GM12878 (cell line): Measurements from ENCODE around the gene EIF3A. TPM values are rescaled to one million over a fixed set of nuclear protein-coding genes. Genes with fewer than 3 reads are reported as not detected.
A peak's percentile ranks its signal among the peaks of the same experiment; 100 is the strongest.

Experiments used
- ATAC-seq: fragments of 200-7000 bp; cut with Tn5 transposase; 3 replicates; pipeline ENCODE4 v1.9.1; 2020; ENCODE audit warnings: mild to moderate bottlenecking, moderate library complexity
- BruUV-seq: library from RNA; stranded (reverse); fragments of 400-500 nt; replicated peaks from 2 replicates; lab custom pipeline; 2021; lab: Mats Ljungman, UMichigan
- CTCF ChIA-PET: fragments of 300-600 bp; sonication (Branson Sonifier 250); formaldehyde crosslinking; extraction: SDS; loops from one replicate; lab custom pipeline; 2021; ENCODE audit warnings: inconsistent platforms; lab: Yijun Ruan, JAX
- POLR2A ChIA-PET: fragments of 350-600 bp; formaldehyde crosslinking; extraction: SDS; loops from one replicate; lab custom pipeline; 2021; ENCODE audit warnings: inconsistent platforms; lab: Charles Lee
- RAD21 ChIA-PET: fragments of 300-600 bp; sonication (Branson Sonifier 250); formaldehyde crosslinking; loops from one replicate; lab custom pipeline; 2023; ENCODE audit warnings: antibody characterized with exemption; ENCODE audit not compliant: unreplicated experiment; lab: Charles Lee
- SMC1A ChIA-PET: fragments of 300-600 bp; sonication (Branson Sonifier 250); formaldehyde crosslinking; loops from one replicate; lab custom pipeline; 2023; ENCODE audit not compliant: unreplicated experiment, uncharacterized antibody; lab: Charles Lee
- DNase-seq: peaks from one replicate; pipeline ENCODE4 v3.0.0-alpha.2; 2011; ENCODE audit warnings: low read depth, low spot score
- FAIRE-seq: peaks from 3 replicates; lab custom pipeline; 2011; peaks lifted over from hg19 to GRCh38; lab: Jason Lieb, UNC
- H2AFZ ChIP-seq: 2 replicates; pipeline ENCODE4 v1.6.0; 2011; ENCODE audit warnings: low read depth, low read length, control low read depth; ENCODE audit not compliant: control insufficient read depth
- H3K27ac ChIP-seq: 2 replicates; pipeline ENCODE4 v1.5.1; 2011; ENCODE audit warnings: control low read depth; ENCODE audit not compliant: control insufficient read depth, insufficient read depth
- H3K27me3 ChIP-seq, 2 experiments: replicated peaks in 1 of 2; 2 replicates each; pipeline versions ENCODE4 v1.6.0 to v1.6.1; 2011; ENCODE audit warnings: low read length in 1 of 2; ENCODE audit not compliant: control insufficient read depth in 2 of 2, insufficient read depth in 2 of 2
- H3K36me3 ChIP-seq, 2 experiments: 2 replicates each; pipeline ENCODE4 v1.5.1; 2011; ENCODE audit warnings: low read length in 1 of 2; ENCODE audit not compliant: control insufficient read depth in 2 of 2, insufficient read depth in 2 of 2
- H3K4me1 ChIP-seq: 2 replicates; pipeline ENCODE4 v1.6.1; 2011; ENCODE audit warnings: mild to moderate bottlenecking, low read length, moderate library complexity, mixed read lengths; ENCODE audit not compliant: control insufficient read depth, insufficient read depth
- H3K4me2 ChIP-seq: 2 replicates; pipeline ENCODE4 v1.6.0; 2011; ENCODE audit warnings: control low read depth; ENCODE audit not compliant: control insufficient read depth, insufficient read depth
- H3K4me3 ChIP-seq: fragments of 200-600 bp; sonication (generic); 2 replicates; pipeline ENCODE4 v1.5.1; 2016
- H3K79me2 ChIP-seq: 2 replicates; pipeline ENCODE4 v1.6.0; 2011; ENCODE audit warnings: low read length; ENCODE audit not compliant: control insufficient read depth, insufficient read depth
- H3K9ac ChIP-seq: 2 replicates; pipeline ENCODE4 v1.8.0; 2011; ENCODE audit warnings: low read length, control low read depth, mixed read lengths; ENCODE audit not compliant: control insufficient read depth, insufficient read depth
- H3K9me3 ChIP-seq: replicated peaks from 3 replicates; pipeline ENCODE4 v1.5.1; 2011; ENCODE audit warnings: mild to moderate bottlenecking, low read length; ENCODE audit not compliant: control insufficient read depth, insufficient read depth
- H4K20me1 ChIP-seq: 2 replicates; pipeline ENCODE4 v1.6.0; 2011; ENCODE audit not compliant: control insufficient read depth, insufficient read depth
- ESRRA ChIP-seq: IDR thresholded peaks from 2 replicates; pipeline ENCODE4 v1.6.1; 2012; ENCODE audit warnings: mild to moderate bottlenecking, low read length, improper control_type of control experiment
- FOS ChIP-seq: IDR thresholded peaks from 3 replicates; pipeline ENCODE4 v1.6.1; 2011; ENCODE audit warnings: borderline replicate concordance; ENCODE audit not compliant: insufficient read length; ENCODE audit errors: extremely low read depth
- KAT2A ChIP-seq: conservative IDR thresholded peaks from 2 replicates; pipeline ENCODE4 v1.6.1; 2011; ENCODE audit warnings: low read depth, low read length; ENCODE audit not compliant: control insufficient read depth
- MTA2 ChIP-seq: fragments of 450-650 bp; IDR thresholded peaks from 2 replicates; pipeline ENCODE4 v1.6.1; 2016; ENCODE audit warnings: low read depth, mild to moderate bottlenecking, moderate library complexity
- MTA3 ChIP-seq: IDR thresholded peaks from 2 replicates; pipeline ENCODE4 v1.6.1; 2012; ENCODE audit warnings: low read length, inconsistent platforms, borderline replicate concordance
- NR2C2 ChIP-seq: IDR thresholded peaks from 2 replicates; pipeline ENCODE4 v1.6.1; 2011; ENCODE audit warnings: borderline replicate concordance, low read depth; ENCODE audit not compliant: control insufficient read depth, insufficient read length
- SMARCA5 ChIP-seq: fragments of 450-650 bp; IDR thresholded peaks from 2 replicates; pipeline ENCODE4 v1.6.1; 2017; ENCODE audit warnings: mild to moderate bottlenecking
- SRF ChIP-seq, 2 experiments: IDR thresholded peaks; 2 replicates each; pipeline ENCODE4 v1.6.1; 2011; ENCODE audit warnings: low read depth in 2 of 2, low read length in 2 of 2, mild to moderate bottlenecking in 1 of 2, moderate library complexity in 1 of 2
- ZNF24 ChIP-seq: fragments of 450-650 bp; IDR thresholded peaks from 2 replicates; pipeline ENCODE4 v1.6.1; 2017; ENCODE audit warnings: antibody characterized with exemption, mild to moderate bottlenecking
- WGBS: methylation state at CpG from one replicate; pipeline ENCODE4 v1.1.6; 2016; ENCODE audit warnings: low lambda C conversion rate; ENCODE audit not compliant: insufficient replicate concordance, insufficient coverage; ENCODE audit errors: missing lambda C conversion rate; 5-methylcytosine and 5-hydroxymethylcytosine counted together
- in situ Hi-C: fragments of 300-500 bp; cut with MboI; formaldehyde crosslinking; loops from 9 replicates; pipeline ENCODE4 v1.14.3; 2018; ENCODE audit warnings: mixed read lengths
- intact Hi-C: fragments of 100-400 bp; cut with micrococcal nuclease; formaldehyde crosslinking; loops from one replicate; pipeline ENCODE4 v1.14.2; 2022; ENCODE audit not compliant: unreplicated experiment
- polyA plus RNA-seq, 11 experiments: library from polyadenylated mRNA; depleted of rRNA in 4 of 11; unstranded in 6 of 11; stranded (reverse) in 5 of 11; fragments of >200 nt; fragmentation: Nextera tagmentation in 4 of 11; fragmentation: Illumina TruSeq in 1 of 11; extraction: Ambion mirVana in 4 of 11; extraction: Trizol in 1 of 11; gene quantifications; 1 replicate in 1 of 11; 2 replicates in 10 of 11; pipeline versions ENCODE4 v1.2.1 to v1.2.3, GENCODE V29; 2011 to 2016; ENCODE audit warnings: inconsistent platforms in 2 of 11, missing spikeins in 2 of 11, low read depth in 1 of 11
- total RNA-seq, 4 experiments: library from RNA; depleted of rRNA in 3 of 4; stranded (reverse); fragments of >200 nt in 3 of 4; fragmentation: Illumina TruSeq in 1 of 4; extraction: Trizol in 1 of 4; gene quantifications; 2 replicates each; pipeline versions ENCODE4 v1.2.1 to v1.2.3, GENCODE V29; 2013 to 2021
- TF ChIP-seq, protein P1 (sequence below): fragments of 450-650 bp; IDR thresholded peaks from 2 replicates; pipeline ENCODE4 v1.6.1; 2018; ENCODE audit warnings: mild to moderate bottlenecking, low read depth, moderate library complexity; ENCODE audit not compliant: partially characterized antibody
- TF ChIP-seq, protein P2 (sequence below): fragments of 450-650 bp; IDR thresholded peaks from 2 replicates; pipeline ENCODE4 v1.6.1; 2016; ENCODE audit warnings: mild to moderate bottlenecking

EIF3A gene
- total and polyA plus RNA-seq, 10 of the 15 experiments (the other 5 are each of a cell fraction or from before 2014, with no cell fraction given) = 42.3 to 195 (median 96.3) TPM

DNA sequence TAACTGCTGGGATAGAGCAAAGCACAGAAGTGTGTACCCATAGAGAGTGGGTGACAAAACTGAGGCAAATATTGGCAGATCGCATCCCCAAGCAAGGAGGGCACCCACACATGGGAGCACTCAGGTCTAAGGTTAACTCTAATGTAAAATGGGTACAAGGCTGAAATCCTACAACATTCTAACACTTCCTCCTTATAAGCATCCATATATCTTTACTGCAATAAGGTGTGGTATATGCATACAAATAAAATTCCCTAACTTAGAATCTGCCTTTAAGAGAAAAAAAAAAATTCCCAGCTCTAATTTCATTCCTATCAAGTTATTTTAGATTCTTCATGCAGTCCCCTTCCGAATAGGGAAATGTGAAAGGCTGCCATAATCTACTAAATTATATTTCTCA, 18.7 kb downstream of the EIF3A start:
- intact Hi-C loops = no loop called here
- H3K9me3 ChIP-seq = no peaks in the 10 kb centered on the region
- peak overlapping the region; percentile 11 for H3K4me2 ChIP-seq
- no peaks in the 10 kb centered on the region for H3K27me3 ChIP-seq
- ATAC-seq (peak; percentile 14), FAIRE-seq (peak; percentile 72), DNase-seq (no peak)
- TF ChIP-seq NR2C2 = no peak
- no peak overlapping the region for H3K9ac ChIP-seq
- H4K20me1 ChIP-seq = peaks cover 2% of the 10 kb centered on the region; the same call in 1 of the 2 replicates
- WGBS = 74% methylated on average over 2 of the region's 2 CpGs
- no TSS peak for BruUV-seq
- ChIA-PET RAD21 (interaction anchor here (2.1 kb wide), 1 partner anchor 137 kb away, joined by 5 read pairs; no protein-coding TSS in a partner anchor), SMC1A (interaction anchor here (0.9 to 1.7 kb wide), 3 partner anchors 8 to 103 kb away, joined by 3 to 4 read pairs (median 3); no protein-coding TSS in a partner anchor), CTCF (interaction anchor here (0.5 kb wide), 1 partner anchor 744 kb away, joined by 3 read pairs; no protein-coding TSS in a partner anchor), POLR2A (no interaction called here)
- peaks cover 22% of the 10 kb centered on the region for H3K79me2 ChIP-seq
- H3K36me3 ChIP-seq = peaks cover 18 to 63% of the 10 kb centered on the region in 2 experiments
- H2AFZ ChIP-seq = no peak overlapping the region
- no peak overlapping the region for H3K27ac ChIP-seq
- H3K4me1 ChIP-seq = peaks cover 7% of the 10 kb centered on the region; the same call in 1 of the 2 replicates
- in situ Hi-C loops = no loop called here
- no peak overlapping the region for H3K4me3 ChIP-seq

DNA sequence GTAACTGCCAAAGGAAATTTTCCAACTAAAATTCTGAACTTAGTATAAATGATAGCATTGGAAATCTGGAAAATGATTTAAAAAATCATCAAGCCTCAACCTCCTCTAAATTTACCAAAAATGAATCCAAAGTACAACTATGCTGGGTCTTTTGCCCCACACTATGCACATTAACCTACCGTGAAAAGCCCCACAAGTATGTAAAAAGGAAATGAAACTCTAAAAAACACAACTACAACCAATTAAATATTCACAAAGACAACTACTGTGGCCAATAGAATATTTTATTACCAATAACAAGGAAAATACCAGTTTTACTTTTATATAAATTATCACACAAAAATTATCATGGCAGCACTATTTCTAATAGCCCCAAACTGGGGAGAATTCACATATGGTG, 19.3 kb downstream of the EIF3A start:
- H3K9me3 ChIP-seq = no peaks in the 10 kb centered on the region
- H3K4me3 ChIP-seq = no peak overlapping the region
- FAIRE-seq (peak; percentile 54), DNase-seq (no peak), ATAC-seq (peak; percentile 82)
- peaks cover 15 to 62% of the 10 kb centered on the region in 2 experiments for H3K36me3 ChIP-seq
- H3K27ac ChIP-seq = no peak overlapping the region
- no peak overlapping the region for H2AFZ ChIP-seq
- no peak overlapping the region for H3K4me2 ChIP-seq
- SMC1A ChIA-PET = interaction anchor here (0.9 to 1.2 kb wide), 2 partner anchors 16 to 103 kb away, joined by 3 to 4 read pairs; no protein-coding TSS in a partner anchor
- H3K4me1 ChIP-seq = peaks cover 7% of the 10 kb centered on the region; the same call in 1 of the 2 replicates
- RAD21 ChIA-PET = interaction anchor here (2.1 kb wide), 1 partner anchor 138 kb away, joined by 5 read pairs; no protein-coding TSS in a partner anchor
- no TSS peak for BruUV-seq
- H3K9ac ChIP-seq = no peak overlapping the region
- WGBS = 0% methylated on average over 1 of the region's 1 CpG
- in situ Hi-C loops = no loop called here
- intact Hi-C loops = no loop called here
- peaks cover 18% of the 10 kb centered on the region for H3K79me2 ChIP-seq
- no peaks in the 10 kb centered on the region for H3K27me3 ChIP-seq
- POLR2A ChIA-PET = interaction anchor here (0.6 kb wide), 1 partner anchor 14 kb away, joined by 3 read pairs; no protein-coding TSS in a partner anchor
- H4K20me1 ChIP-seq = peaks cover 2% of the 10 kb centered on the region; the same call in 1 of the 2 replicates
- CTCF ChIA-PET = interaction anchor here (0.5 to 0.7 kb wide), 2 partner anchors 137 to 745 kb away, joined by 3 read pairs; no protein-coding TSS in a partner anchor
- no peak for TF ChIP-seq KAT2A
- TF ChIP-seq SMARCA5 = no peak
- no peak for TF ChIP-seq SRF (IDR thresholded peaks at IDR 0.05; ENCODE audit: low read depth in 2 of 2, low read length in 2 of 2)
- no peak for TF ChIP-seq ESRRA
- TF ChIP-seq MTA3 = no peak
- peak; percentile 60 for TF ChIP-seq MTA2
- no peak for TF ChIP-seq FOS
- TF ChIP-seq, protein P1, sequence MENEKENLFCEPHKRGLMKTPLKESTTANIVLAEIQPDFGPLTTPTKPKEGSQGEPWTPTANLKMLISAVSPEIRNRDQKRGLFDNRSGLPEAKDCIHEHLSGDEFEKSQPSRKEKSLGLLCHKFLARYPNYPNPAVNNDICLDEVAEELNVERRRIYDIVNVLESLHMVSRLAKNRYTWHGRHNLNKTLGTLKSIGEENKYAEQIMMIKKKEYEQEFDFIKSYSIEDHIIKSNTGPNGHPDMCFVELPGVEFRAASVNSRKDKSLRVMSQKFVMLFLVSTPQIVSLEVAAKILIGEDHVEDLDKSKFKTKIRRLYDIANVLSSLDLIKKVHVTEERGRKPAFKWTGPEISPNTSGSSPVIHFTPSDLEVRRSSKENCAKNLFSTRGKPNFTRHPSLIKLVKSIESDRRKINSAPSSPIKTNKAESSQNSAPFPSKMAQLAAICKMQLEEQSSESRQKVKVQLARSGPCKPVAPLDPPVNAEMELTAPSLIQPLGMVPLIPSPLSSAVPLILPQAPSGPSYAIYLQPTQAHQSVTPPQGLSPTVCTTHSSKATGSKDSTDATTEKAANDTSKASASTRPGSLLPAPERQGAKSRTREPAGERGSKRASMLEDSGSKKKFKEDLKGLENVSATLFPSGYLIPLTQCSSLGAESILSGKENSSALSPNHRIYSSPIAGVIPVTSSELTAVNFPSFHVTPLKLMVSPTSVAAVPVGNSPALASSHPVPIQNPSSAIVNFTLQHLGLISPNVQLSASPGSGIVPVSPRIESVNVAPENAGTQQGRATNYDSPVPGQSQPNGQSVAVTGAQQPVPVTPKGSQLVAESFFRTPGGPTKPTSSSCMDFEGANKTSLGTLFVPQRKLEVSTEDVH = no peak
- TF ChIP-seq, protein P2, sequence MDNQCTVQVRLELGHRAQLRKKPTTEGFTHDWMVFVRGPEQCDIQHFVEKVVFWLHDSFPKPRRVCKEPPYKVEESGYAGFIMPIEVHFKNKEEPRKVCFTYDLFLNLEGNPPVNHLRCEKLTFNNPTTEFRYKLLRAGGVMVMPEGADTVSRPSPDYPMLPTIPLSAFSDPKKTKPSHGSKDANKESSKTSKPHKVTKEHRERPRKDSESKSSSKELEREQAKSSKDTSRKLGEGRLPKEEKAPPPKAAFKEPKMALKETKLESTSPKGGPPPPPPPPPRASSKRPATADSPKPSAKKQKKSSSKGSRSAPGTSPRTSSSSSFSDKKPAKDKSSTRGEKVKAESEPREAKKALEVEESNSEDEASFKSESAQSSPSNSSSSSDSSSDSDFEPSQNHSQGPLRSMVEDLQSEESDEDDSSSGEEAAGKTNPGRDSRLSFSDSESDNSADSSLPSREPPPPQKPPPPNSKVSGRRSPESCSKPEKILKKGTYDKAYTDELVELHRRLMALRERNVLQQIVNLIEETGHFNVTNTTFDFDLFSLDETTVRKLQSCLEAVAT = no peak
- TF ChIP-seq ZNF24 = no peak
